Astrocyte (in vitro differentiated cells and primary cell): ENCODE measurements around the gene COL28A1. TPM values are rescaled to one million over a fixed set of nuclear protein-coding genes. Genes with fewer than 3 reads are reported as not detected.

Source experiments
- DNase-seq: peaks from one replicate; pipeline ENCODE4 v3.0.0-alpha.2; 2010; ENCODE audit warnings: low read depth
- FAIRE-seq: peaks from 2 replicates; lab custom pipeline; 2011; peaks lifted over from hg19 to GRCh38; lab: Jason Lieb, UNC
- H2AFZ ChIP-seq: 2 replicates; pipeline ENCODE4 v1.6.0; 2012; ENCODE audit warnings: low read depth, low read length, inconsistent platforms
- H3K27ac ChIP-seq: 2 replicates; pipeline ENCODE4 v1.5.1; 2011; ENCODE audit warnings: low read depth, low read length, inconsistent platforms
- H3K27me3 ChIP-seq: 2 replicates; pipeline ENCODE4 v1.6.0; 2011; ENCODE audit warnings: low read length, inconsistent platforms; ENCODE audit not compliant: insufficient read depth
- H3K36me3 ChIP-seq: 2 replicates; pipeline ENCODE4 v1.5.1; 2011; ENCODE audit warnings: low read length, inconsistent platforms; ENCODE audit not compliant: insufficient read depth
- H3K4me1 ChIP-seq: 2 replicates; pipeline ENCODE4 v1.5.1; 2011; ENCODE audit warnings: low read length, inconsistent platforms; ENCODE audit not compliant: insufficient read depth
- H3K4me2 ChIP-seq: 2 replicates; pipeline ENCODE4 v1.6.0; 2012; ENCODE audit warnings: low read length, inconsistent platforms
- H3K4me3 ChIP-seq: 2 replicates; pipeline ENCODE4 v1.5.1; 2011; ENCODE audit warnings: low read depth, mild to moderate bottlenecking, low read length, inconsistent platforms; ENCODE audit not compliant: insufficient read depth
- H3K79me2 ChIP-seq: 2 replicates; pipeline ENCODE4 v1.6.0; 2012; ENCODE audit warnings: mild to moderate bottlenecking, low read length, inconsistent platforms; ENCODE audit not compliant: insufficient read depth
- H3K9ac ChIP-seq: 2 replicates; pipeline ENCODE4 v1.6.0; 2012; ENCODE audit warnings: mild to moderate bottlenecking, low read length, inconsistent platforms
- H3K9me3 ChIP-seq: 2 replicates; pipeline ENCODE4 v1.5.1; 2012; ENCODE audit warnings: low read depth, mild to moderate bottlenecking, low read length, inconsistent platforms; ENCODE audit not compliant: insufficient read depth
- H4K20me1 ChIP-seq: 2 replicates; pipeline ENCODE4 v1.6.0; 2012; ENCODE audit warnings: low read length, inconsistent platforms; ENCODE audit not compliant: insufficient read depth
- H3K27ac Mint-ChIP-seq: one replicate; pipeline ENCODE4 v1.8.0; 2021; ENCODE audit warnings: mild to moderate bottlenecking, mixed read lengths; ENCODE audit not compliant: unreplicated experiment
- H3K27me3 Mint-ChIP-seq: one replicate; pipeline ENCODE4 v1.8.0; 2021; ENCODE audit warnings: low read depth, mixed read lengths; ENCODE audit not compliant: unreplicated experiment
- H3K36me3 Mint-ChIP-seq: one replicate; pipeline ENCODE4 v1.8.0; 2021; ENCODE audit warnings: low read depth, mixed read lengths; ENCODE audit not compliant: unreplicated experiment
- H3K4me1 Mint-ChIP-seq: one replicate; pipeline ENCODE4 v1.8.0; 2021; ENCODE audit warnings: low read depth, mixed read lengths; ENCODE audit not compliant: unreplicated experiment
- H3K4me3 Mint-ChIP-seq: one replicate; pipeline ENCODE4 v1.8.0; 2021; ENCODE audit warnings: mild to moderate bottlenecking, moderate library complexity, mixed read lengths; ENCODE audit not compliant: unreplicated experiment
- H3K9me3 Mint-ChIP-seq: one replicate; pipeline ENCODE4 v1.8.0; 2021; ENCODE audit warnings: mild to moderate bottlenecking, mixed read lengths; ENCODE audit not compliant: unreplicated experiment
- CTCF ChIP-seq: IDR thresholded peaks from 2 replicates; pipeline ENCODE4 v1.5.1; 2011; ENCODE audit warnings: low read depth, mild to moderate bottlenecking, inconsistent platforms, low read length, moderate library complexity; ENCODE audit not compliant: insufficient read depth
- EZH2 ChIP-seq: IDR thresholded peaks from 2 replicates; pipeline ENCODE4 v1.6.1; 2012; ENCODE audit warnings: mild to moderate bottlenecking, low read length, inconsistent platforms; ENCODE audit not compliant: insufficient read depth
- total RNA-seq: library from RNA; stranded (reverse); gene quantifications from 2 replicates; pipeline ENCODE4 v1.2.1, GENCODE V29; 2021

Gene COL28A1
- total RNA-seq, 1 donor from 2014 or later: 0.11 TPM

GRCh38 chr7:7554021-7554432, 18.4 kb upstream of the COL28A1 start:
- Mint-ChIP-seq H3K36me3 (peaks cover 3% of the 10 kb centered on the region), H3K9me3 (peaks cover 14% of the 10 kb centered on the region), H3K4me3 (no peak overlapping the region), H3K4me1 (no peaks in the 10 kb centered on the region), H3K27me3 (peaks cover 3% of the 10 kb centered on the region), H3K27ac (no peak overlapping the region)
- peak overlapping the region; percentile 15 for H3K27ac ChIP-seq
- no peak overlapping the region for H2AFZ ChIP-seq
- no peaks in the 10 kb centered on the region for H3K9me3 ChIP-seq
- peak; percentile 93 for FAIRE-seq
- no peak overlapping the region for H3K9ac ChIP-seq
- H3K36me3 ChIP-seq: no peaks in the 10 kb centered on the region
- no peaks in the 10 kb centered on the region for H3K27me3 ChIP-seq
- H3K4me1 ChIP-seq: peaks cover 14% of the 10 kb centered on the region
- H3K4me3 ChIP-seq: no peak overlapping the region
- H3K79me2 ChIP-seq: no peaks in the 10 kb centered on the region
- peak; percentile 87 for DNase-seq
- H4K20me1 ChIP-seq: no peaks in the 10 kb centered on the region
- peak overlapping the region; percentile 46 for H3K4me2 ChIP-seq
- TF ChIP-seq CTCF: no peak

DNA sequence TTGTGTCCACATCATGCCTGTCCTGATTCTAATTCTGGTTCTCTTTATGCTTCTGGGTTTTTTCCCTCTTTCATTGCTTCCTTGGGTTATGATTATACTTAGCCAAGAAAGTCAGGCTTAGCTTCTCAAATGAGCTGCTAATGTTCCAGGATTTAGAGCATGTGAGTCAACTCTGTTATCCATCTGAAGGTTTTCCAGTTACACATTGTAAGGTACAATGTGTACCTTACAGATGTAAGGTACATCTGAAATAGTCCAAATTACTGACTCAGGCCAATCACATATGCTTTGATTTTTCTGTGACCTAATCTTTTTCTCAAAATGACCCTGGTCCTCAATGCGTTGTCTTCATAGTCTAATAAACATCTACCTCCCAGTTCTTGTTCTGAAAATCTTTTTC, 17.7 kb upstream of the COL28A1 start:
- Mint-ChIP-seq H3K27ac (no peak overlapping the region), H3K9me3 (peaks cover 8% of the 10 kb centered on the region), H3K27me3 (peaks cover 3% of the 10 kb centered on the region), H3K4me1 (no peaks in the 10 kb centered on the region), H3K36me3 (no peaks in the 10 kb centered on the region), H3K4me3 (no peak overlapping the region)
- H2AFZ ChIP-seq: no peak overlapping the region
- H3K4me1 ChIP-seq: peaks cover 14% of the 10 kb centered on the region
- H4K20me1 ChIP-seq: no peaks in the 10 kb centered on the region
- H3K27me3 ChIP-seq: no peaks in the 10 kb centered on the region
- H3K36me3 ChIP-seq: no peaks in the 10 kb centered on the region
- H3K4me3 ChIP-seq: no peak overlapping the region
- no peak overlapping the region for H3K27ac ChIP-seq
- no peaks in the 10 kb centered on the region for H3K9me3 ChIP-seq
- TF ChIP-seq CTCF (no peak), EZH2 (no peak)
- peak overlapping the region; percentile 46 for H3K4me2 ChIP-seq
- peak; percentile 43 for FAIRE-seq
- DNase-seq: no peak
- H3K79me2 ChIP-seq: no peaks in the 10 kb centered on the region
- no peak overlapping the region for H3K9ac ChIP-seq

- H3K27me3 ChIP-seq: no peaks in the 10 kb centered on the region
- no peak overlapping the region for H3K9ac ChIP-seq
- no peak overlapping the region for H3K4me3 ChIP-seq
- FAIRE-seq (no peak), DNase-seq (no peak)
- Mint-ChIP-seq H3K27me3 (peaks cover 3% of the 10 kb centered on the region), H3K4me3 (no peak overlapping the region), H3K9me3 (peaks cover 1% of the 10 kb centered on the region), H3K27ac (no peak overlapping the region), H3K4me1 (no peaks in the 10 kb centered on the region), H3K36me3 (no peaks in the 10 kb centered on the region)
- no peaks in the 10 kb centered on the region for H4K20me1 ChIP-seq
- peaks cover 14% of the 10 kb centered on the region for H3K4me1 ChIP-seq
- H3K36me3 ChIP-seq: no peaks in the 10 kb centered on the region
- H2AFZ ChIP-seq: no peak overlapping the region
- H3K79me2 ChIP-seq: no peaks in the 10 kb centered on the region
- H3K27ac ChIP-seq: no peak overlapping the region
- TF ChIP-seq CTCF (no peak), EZH2 (no peak)
- H3K9me3 ChIP-seq: no peaks in the 10 kb centered on the region
- no peak overlapping the region for H3K4me2 ChIP-seq
Measured at GRCh38 chr7:7552199-7552598, 16.5 kb upstream of the COL28A1 start.
